GM18870 (cell line): ENCODE measurements around the gene FBXL22.

Experiments
- ATAC-seq: cut with Tn5 transposase; IDR thresholded peaks from one replicate; pipeline ENCODE4 v1.9.1; 2021; ENCODE audit warnings: moderate library complexity; ENCODE audit not compliant: unreplicated experiment

The FBXL22 gene

GRCh38 chr15:63593705-63594671 lies 3.2 kb upstream of the FBXL22 start:
- ATAC-seq: no peak

- ATAC-seq: no peak
Observed at GRCh38 chr15:63595065-63595464, 2.1 kb upstream of the FBXL22 start.

DNA sequence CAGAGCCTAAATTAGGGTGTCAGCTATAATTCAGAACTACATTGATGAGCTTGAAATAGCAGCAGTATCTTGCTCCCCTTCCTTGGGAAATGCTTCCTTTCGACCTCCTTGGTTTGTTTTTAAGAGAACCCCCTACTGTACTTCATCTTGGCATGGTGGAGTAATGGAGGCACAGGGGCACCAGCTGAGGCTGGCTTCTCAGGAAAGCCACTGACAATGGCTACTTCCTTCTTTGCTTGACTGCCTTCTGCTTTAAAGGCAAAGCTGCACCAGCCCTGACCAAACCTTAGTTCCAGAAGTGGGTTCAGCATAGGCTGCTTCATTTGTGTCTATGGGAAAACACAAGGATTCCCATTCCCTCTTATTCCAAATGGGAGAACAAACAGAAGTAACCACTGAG lies 1.5 kb upstream of the FBXL22 start:
- ATAC-seq: no peak

- ATAC-seq: no peak
Observed at GRCh38 chr15:63596676-63597037, 530 bp upstream of the FBXL22 start.

DNA sequence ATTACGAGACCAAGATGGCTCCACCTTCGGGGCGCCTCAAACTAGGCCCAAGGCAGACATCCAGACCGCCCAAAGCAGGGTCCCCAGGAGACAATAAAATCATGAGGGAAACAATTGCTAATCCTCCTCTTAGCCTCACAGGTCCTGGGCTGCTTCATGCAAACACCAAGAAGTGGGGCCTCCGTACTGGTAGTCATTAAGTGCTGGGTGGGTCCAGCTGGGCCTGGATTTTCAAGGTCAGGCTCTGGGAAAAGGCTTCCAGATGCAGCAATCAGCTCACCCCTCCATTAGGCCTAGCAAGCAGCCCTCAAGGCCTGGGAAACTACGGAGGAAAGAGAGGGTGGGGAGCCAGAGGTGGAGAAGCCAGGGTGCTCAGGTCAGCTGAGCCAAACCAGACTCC lies 634 bp downstream of the FBXL22 start:
- no peak for ATAC-seq

GRCh38 chr15:63598473-63599400 lies 1.6 kb downstream of the FBXL22 start:
- no peak for ATAC-seq

- ATAC-seq: no peak
Observed at GRCh38 chr15:63599401-63600000, 2.3 kb downstream of the FBXL22 start.

DNA sequence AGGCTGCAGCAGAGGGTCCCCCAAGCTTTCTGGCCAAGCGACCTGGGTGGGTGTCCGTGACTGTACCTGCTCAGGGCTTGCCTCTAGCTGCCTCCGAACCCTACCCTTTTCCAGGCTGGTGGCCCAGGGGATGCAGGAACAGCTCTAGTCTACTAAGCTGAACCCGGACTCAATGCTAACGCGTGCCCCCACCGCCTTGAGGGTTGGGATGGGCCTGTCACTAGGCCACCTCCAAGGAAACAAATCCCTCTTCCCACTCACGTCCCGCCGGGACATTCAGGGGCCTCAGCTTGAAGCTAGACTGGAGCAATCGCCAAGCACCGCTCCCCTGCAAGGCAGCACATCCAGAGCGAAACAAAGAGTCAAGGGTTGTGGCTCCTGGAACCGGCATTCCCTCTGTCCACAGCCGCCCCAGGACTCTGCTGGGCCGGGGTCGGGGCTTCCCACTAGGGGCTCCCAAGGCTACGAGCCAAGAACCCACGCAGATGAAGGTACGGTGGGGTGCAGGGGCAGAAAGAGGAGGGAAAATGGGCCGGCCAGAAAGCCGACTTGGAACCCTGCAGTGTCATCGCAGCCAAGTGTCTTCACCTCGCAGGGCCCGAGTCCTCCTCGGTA lies 2.9 kb downstream of the FBXL22 start:
- no peak for ATAC-seq

DNA sequence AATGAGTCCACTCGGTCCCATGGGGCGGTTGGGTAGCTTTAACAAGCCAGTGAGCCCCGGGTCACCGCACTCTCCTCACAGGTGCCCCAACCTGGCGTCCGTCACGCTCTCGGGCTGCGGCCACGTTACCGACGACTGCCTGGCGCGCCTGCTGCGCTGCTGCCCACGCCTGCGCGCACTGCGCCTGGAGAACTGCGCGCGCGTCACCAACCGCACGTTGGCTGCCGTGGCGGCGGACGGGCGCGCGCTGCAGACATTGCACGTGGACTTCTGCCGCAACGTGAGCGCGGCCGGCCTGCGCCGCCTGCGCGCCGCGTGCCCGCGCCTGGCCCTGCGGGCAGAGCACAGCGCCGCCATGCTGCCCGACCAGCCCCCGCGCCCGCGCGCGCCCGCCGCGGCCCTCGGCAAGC lies 3.4 kb downstream of the FBXL22 start:
- ATAC-seq: peak; percentile 66

GRCh38 chr15:63601026-63601703 lies 4.0 kb downstream of the FBXL22 start:
- peak; percentile 8 for ATAC-seq

DNA sequence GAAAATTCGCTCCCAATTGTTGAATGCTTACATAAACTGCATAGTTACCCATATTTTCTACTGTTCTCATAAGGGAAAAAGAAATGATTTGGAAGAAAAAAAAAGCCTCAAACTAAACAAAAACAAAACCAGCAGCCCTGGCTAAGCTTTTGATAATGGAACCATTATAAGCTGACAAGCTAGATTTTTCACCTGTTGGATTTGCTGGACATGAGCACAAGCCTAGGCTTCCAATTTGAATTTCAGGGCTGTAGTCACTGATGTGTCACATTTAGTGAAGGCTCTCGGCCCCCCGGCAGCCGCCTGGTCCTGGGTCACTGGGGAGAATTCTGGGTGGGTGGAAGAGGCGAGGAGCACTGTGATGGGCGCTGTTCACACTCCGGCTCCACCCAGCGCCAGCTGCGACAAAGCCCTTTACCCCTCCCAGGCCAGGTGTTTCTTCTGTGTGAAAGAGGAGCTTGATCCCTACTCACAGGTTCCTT lies 4.6 kb downstream of the FBXL22 start:
- no peak for ATAC-seq

- ATAC-seq: no peak
Observed at GRCh38 chr15:63602595-63602994, 5.4 kb downstream of the FBXL22 start.

- no peak for ATAC-seq
Observed at GRCh38 chr15:63603516-63603915, 6.3 kb downstream of the FBXL22 start.

GRCh38 chr15:63604281-63604680 lies 7.1 kb downstream of the FBXL22 start:
- no peak for ATAC-seq

- ATAC-seq: no peak
Observed at GRCh38 chr15:63605036-63605435, 7.8 kb downstream of the FBXL22 start.

GRCh38 chr15:63605816-63606215 lies 8.6 kb downstream of the FBXL22 start:
- no peak for ATAC-seq

GRCh38 chr15:63606308-63606707 lies 9.1 kb downstream of the FBXL22 start:
- no peak for ATAC-seq

DNA sequence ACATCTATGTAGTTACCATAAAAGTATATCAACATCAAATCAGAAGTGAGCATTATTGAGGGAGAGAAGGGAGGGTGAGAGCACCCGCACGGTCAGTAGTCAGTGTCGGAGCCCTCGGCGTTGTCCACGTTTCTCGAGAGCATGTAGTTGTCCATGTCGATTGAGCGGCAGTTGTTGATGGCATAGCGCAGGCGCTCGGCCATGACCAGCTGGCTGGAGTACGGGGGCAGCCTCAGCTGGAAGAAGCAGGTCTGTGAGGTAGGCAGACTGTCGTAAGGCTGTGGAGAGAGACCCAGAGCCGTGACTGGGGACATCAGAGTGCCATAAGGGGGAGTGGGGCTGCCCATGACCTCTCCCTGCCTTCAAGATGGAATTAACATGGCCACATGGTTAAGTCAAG lies 11.8 kb downstream of the FBXL22 start:
- ATAC-seq: no peak

DNA sequence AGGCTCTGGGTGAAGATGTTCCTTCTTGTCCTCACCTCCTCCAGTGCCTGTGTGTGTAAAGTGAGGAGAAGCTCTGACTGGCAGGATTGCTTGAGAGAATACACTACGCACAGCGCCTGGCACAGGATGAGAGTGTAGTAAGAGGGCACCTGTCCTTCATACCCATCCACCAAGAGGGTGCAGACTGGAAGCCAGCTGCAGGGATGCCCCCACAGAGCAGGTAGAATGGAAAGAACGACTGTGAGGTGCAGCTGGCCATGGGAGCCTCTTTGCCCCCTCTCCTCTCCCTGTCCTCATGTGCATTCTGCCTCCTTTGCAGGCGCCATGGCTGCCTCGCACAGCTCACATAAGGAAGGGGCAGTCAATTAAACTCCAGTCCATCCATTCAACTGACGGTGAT lies 12.3 kb downstream of the FBXL22 start:
- no peak for ATAC-seq

DNA sequence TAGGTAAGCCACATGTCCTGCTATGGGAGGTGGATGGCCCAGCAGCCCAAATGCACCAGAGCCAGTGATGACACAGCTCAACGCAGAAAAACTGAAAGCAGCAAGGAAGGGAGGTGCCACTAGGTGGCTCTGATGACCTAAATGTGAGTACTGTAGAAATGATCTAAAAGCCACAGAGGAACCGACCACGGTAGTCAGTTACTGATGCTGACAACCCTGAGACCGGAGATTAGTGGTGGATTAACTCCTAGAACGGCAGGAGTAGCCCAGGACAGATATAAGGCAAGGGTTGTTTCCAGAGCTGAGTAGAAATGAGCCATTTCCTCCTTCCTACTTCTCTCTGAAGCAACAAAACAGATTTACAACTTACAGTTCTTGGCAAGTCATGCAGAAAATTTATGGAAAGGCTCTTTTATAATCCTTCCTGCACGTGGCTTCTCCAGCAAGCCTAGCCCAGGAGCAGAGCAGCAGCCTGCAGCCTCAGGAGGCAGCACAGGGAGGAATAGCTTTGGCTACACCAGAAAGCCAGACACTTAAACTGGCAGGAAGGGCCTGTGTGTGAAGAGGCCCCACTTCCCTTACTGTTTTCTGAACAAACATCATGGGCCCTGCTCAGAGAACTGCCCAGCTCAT lies 13.1 kb downstream of the FBXL22 start:
- peak; percentile 69 for ATAC-seq
